Ammon's horn (tissue), 1 donor: ENCODE measurements around the gene LRTM2.

Experiments
- DNase-seq: peaks from one replicate; pipeline ENCODE4 v3.0.0-alpha.2; 2016; ENCODE audit warnings: low spot score

The LRTM2 gene

DNA sequence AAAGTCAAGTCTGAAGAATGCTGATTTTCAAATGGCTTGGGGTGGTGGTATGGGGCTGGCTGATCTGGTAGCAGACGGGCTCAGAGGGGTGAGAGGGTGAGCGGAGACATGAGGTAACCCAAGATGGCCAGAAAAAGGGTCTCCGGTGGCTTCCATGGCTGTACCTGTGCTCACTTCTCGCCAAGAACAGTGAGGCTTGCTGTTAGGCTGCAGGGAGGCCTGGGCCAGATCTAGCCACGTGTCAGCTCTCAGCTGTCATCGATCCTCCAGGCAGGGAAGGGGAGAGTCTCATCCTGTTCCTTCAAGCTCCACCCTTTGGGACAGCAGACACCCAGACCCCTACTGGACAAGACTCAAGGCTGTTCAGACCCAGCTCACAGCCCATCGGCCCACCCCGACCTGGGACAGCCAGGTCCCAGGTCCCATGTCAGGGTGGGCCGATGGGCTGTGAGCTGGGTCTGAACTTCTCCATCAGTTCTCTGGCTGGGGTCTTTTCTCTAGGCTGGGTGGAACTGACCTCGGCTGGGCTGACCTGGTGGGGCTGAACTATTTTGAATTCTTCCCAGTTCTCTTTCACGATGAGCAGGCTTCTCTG lies 9.0 kb downstream of the LRTM2 start:
- no peak for DNase-seq

- DNase-seq, result no peak
Observed at GRCh38 chr12:1830401-1830845, 10.1 kb downstream of the LRTM2 start.

- no peak for DNase-seq
Observed at GRCh38 chr12:1830981-1831963, 10.9 kb downstream of the LRTM2 start.

- no peak for DNase-seq
Observed at GRCh38 chr12:1832801-1833595, 12.6 kb downstream of the LRTM2 start.

- no peak for DNase-seq
Observed at GRCh38 chr12:1833596-1834028, 13.2 kb downstream of the LRTM2 start.

GRCh38 chr12:1834186-1834925 lies 14.0 kb downstream of the LRTM2 start:
- DNase-seq, result no peak

DNA sequence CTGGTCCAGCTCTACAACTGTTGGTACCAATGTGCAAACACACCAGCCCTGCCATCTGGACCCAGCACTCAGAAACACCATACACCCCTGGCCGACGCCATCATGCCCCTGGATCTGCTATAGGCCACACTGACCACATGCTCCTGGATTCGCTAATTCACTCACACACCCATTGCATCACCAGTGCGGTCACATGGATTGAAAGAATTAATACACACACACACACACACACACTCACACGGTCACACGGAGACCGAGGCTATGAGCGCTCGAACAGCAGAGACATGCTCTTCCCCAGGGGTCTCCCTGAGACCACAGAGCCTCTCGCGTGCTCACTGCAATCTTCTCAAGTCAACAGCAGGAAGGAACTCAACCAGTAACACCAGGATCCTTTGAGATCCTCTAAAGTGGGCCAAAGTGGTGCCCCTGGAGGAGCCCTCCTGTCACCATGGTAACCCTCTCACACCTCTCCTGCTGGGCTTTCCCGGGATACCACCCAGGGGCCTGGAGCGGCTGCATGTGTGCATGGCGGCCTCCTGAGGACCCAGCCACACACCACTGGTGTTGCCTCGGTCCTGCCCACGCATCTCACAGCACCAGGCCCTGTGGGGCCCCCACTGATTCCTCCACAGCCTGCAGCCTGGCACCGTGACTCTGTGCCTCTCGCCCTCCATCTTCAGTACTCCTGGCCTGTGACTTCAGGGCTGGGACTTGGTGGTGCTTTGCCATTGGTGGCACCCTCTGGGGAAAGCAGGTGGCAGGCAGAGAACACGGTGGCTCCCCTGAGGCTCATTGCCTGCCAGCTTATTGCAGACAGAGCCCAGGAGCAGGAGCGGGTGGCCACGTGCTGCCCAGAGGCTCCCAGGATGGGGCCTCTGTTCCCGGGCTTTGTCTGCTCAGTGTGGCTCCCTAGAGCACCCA lies 15.1 kb downstream of the LRTM2 start:
- DNase-seq, result no peak

DNA sequence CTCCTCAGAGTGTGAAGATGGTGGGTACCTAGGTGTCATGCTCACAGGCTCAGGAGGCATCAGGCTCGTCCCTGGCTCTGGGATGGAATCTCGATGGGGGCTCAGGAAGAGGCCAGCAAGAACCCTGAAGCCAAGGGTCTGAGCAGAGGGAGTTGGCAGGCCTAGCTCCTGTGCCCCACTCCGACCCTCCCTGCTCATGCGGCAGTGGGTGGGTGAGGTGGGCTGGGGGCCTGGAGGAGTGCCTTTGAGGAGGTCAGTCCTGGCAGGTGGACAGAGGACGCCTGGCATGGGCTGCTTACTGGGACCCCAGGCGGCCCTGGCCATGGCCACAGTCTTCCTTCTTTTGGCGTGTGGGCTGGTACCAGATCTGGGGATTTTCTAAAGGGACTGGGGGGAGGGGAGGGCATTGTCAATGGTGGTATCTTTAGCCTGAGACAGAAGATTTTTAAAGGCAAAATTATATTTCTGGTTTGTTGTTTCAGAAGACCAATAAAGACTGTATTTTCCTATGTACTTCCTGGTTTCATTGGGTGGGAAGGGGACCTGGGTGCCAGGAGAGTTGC lies 16.0 kb downstream of the LRTM2 start:
- no peak for DNase-seq

- DNase-seq, result peak; percentile 89
Observed at GRCh38 chr12:1836854-1837421, 16.6 kb downstream of the LRTM2 start.

DNA sequence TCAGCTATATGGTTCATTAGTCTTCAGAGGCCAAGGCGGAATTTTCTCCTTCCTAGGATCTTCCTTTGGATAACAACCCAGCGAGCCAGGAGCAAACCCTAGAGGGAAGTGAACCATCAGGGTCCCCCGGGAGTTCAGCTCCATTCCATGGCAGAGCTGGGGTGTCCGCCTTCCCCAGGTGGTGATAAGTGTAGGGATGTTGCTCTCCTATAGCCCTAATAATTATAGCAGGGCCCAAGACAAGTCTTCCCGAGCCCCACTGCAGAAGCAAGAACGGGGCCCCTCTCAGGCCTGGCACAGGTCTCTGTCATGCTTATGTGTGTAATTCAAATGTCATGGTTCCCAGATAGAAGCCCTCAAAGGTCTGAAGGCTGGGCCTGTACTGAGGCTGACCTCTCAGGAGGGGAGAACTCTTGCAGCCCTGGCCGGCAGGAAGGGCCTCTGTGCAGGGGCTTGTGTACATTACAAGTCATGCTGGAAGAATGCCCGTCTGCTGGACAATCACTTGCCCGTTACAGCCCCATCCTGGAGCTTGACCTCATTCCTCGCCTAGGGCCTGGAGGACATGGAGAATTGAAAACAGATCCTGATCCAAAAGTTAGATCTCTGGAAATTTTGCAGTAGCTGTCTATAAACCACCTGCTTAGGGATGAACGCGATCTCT lies 17.3 kb downstream of the LRTM2 start:
- DNase-seq, result no peak

- peak; percentile 76 for DNase-seq
Observed at GRCh38 chr12:1838205-1838993, 18.0 kb downstream of the LRTM2 start.

- DNase-seq, result no peak
Observed at GRCh38 chr12:1838994-1839365, 18.6 kb downstream of the LRTM2 start.

DNA sequence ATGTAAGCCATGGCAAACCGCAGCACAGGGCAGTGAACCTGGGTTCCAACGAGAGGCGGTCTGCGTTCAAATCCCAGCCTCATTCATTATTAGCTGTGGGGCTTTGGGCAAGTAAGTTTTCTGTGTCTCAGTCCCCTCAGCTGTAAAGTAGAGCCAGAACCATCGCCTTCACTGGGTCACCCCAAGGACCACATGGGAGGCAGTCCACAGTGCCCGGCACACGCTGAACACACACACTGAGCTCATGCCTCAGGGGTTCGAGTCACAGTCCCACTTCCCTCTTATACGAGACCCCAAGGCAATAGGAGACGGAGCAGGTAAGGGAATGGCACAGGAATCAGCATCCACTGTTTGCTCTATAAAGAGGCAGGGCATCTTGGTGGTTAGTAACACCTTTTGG lies 19.1 kb downstream of the LRTM2 start:
- no peak for DNase-seq

- no peak for DNase-seq
Observed at GRCh38 chr12:1839956-1840951, 19.9 kb downstream of the LRTM2 start.

DNA sequence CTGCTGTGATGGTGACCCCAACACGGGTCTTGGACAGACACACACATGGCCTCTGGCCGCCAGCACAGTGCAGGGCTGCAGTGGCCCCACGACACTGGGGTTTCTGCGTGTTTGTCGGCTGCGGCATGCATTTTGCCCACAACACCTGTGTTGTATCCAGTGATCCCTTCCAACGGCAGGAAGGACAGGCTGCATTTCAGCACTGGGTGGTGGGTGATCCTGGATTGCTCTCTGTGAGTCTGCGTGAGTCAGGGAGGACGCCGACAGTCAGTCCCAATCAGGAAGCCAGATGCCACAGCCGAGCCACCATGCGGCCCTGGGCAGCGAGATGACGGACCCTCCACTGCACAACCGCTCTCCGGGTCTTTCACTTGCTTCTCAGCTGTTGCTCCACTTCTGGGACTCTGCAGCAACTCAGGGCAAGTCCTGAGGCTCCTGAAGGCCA lies 20.6 kb downstream of the LRTM2 start:
- no peak for DNase-seq

GRCh38 chr12:1841586-1842182 lies 21.3 kb downstream of the LRTM2 start:
- DNase-seq, result no peak
